HG02884 (cell line): ENCODE data around the gene SEC24B.
A peak's percentile ranks its signal among the peaks of the same experiment; 100 is the strongest.

ENCODE experiments used
- ATAC-seq: cut with Tn5 transposase; IDR thresholded peaks from one replicate; pipeline ENCODE4 v1.9.1; 2021; ENCODE audit warnings: mild to moderate bottlenecking, moderate library complexity; ENCODE audit not compliant: unreplicated experiment

SEC24B gene

GRCh38 chr4:109433205-109434006 is at the start of gene SEC24B:
SEC24B (plus strand) TSS chr4:109433815; CDS start chr4:109433870, 55 bp downstream.
- ATAC-seq: peak; percentile 89

GRCh38 chr4:109383823-109384222 is 49.8 kb upstream of the SEC24B start:
- no peak for ATAC-seq

DNA sequence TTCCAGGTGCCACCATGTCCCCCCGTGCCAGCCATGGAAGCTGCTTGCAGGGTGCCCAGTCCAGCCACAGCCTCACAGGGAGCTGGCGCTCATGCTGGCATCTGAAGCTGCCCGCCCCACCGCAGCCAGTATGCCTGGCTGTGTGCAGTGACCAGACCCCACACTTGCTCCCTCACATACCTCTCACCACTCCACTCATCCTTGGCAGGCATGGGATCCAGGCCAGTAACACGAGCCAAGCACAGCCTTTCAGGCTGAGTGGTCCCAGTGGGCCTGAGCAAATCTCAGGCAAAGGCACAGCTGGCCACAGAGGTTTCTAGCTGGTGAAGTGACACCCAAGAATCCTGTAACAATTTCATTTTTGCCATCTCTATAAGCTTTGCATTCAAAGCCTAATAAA is 48.4 kb upstream of the SEC24B start:
- no peak for ATAC-seq

- peak; percentile 60 for ATAC-seq
These were observed 44.1 kb upstream of the SEC24B start for GRCh38 chr4:109389369-109390114.

- ATAC-seq: peak; percentile 45
These were observed 43.4 kb upstream of the SEC24B start for GRCh38 chr4:109390115-109390768.

DNA sequence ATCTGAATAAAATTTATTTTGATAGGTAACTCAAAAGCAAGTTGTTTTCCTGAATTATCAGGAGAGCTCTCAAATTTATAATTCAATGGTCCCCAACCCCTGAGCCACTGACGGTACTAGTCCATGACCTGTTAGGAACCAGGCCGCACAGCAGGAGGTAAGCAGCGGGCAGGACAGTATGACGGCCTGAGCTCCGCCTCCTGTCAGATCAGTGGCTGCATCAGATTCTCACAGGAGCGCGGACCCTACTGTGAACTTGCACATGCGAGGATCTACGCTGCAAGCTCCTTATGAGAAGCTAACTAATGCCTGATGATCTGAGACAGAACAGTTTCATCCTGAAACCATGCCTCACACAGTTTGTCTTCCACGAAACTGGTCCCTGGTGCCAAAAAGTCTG is 37.9 kb upstream of the SEC24B start:
- no peak for ATAC-seq

GRCh38 chr4:109398928-109399327 is 34.7 kb upstream of the SEC24B start:
- ATAC-seq: no peak

GRCh38 chr4:109406337-109406931 is 27.2 kb upstream of the SEC24B start:
- ATAC-seq: peak; percentile 90

DNA sequence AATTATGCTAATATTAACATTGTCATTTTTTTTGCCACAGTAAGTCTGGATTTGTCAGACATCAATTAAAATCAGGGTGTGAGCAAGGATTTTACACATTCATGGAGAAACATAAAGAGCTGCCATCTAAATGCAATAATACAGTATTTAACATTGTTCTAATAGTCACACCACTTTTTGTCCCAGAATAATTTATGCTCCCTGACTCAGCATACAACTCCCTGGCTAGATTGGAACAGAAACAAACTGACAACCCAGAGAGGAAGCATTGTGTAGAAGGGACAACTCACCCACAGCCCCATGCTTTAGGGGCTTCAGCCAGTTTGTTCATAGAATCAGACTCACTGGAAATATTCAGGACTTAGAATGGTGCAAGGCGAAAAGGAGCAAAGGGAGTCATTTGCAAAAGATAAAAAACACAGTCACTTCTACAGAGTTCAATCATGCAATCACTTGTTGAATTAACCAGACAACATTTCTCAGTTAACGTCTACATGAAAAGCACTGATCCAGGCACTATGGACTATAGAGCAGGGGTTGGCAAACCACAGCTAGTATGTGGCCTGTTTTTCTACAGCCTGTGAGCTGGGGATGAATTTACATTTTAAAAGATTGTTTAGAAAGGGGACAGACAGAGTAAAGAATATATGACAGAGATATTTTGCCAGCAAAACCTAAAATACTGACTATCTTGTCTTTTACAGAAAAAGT is 26.4 kb upstream of the SEC24B start:
- no peak for ATAC-seq

GRCh38 chr4:109408711-109409110 is 24.9 kb upstream of the SEC24B start:
- ATAC-seq: no peak

DNA sequence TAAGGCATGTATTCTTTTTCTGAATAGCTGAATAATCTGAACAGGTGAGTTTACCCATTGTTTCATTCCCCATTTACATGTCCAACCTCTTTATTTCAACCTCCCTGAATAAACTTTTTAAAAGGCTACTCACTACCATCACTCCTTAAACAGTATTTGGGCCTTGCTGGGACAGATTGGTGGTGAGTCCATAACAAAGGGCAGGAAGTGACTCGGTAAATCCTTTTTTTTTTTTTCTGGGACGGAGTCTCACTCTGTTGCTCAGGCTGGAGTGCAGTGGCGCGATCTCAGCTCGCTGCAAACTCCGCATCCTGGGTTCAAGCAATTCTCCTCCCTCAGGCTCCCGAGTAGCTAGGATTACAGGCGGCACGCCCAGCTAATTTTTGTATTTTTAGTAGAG is 23.4 kb upstream of the SEC24B start:
- no peak for ATAC-seq

DNA sequence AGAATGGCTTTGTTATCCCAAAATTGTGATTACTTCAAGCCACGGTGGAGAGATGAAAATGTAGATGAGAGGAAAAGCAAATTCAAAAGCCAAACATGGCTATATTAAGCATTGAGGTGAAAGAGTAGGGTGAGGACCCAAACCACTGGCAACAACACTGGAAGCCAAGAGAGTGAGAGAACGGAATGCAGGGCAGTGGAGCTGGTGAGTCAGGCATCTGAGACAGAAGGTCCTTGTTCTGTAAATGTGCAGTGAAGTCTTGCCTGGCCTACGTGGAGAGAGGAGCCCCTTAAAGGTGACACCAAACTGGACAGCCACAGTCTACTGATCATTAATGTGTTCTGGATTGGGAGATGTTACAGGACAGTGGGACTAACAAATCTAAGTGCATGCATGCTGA is 22.8 kb upstream of the SEC24B start:
- no peak for ATAC-seq

GRCh38 chr4:109411964-109412363 is 21.7 kb upstream of the SEC24B start:
- ATAC-seq: no peak

GRCh38 chr4:109412776-109413175 is 20.8 kb upstream of the SEC24B start:
- no peak for ATAC-seq

GRCh38 chr4:109414938-109415337 is 18.7 kb upstream of the SEC24B start:
- ATAC-seq: no peak

DNA sequence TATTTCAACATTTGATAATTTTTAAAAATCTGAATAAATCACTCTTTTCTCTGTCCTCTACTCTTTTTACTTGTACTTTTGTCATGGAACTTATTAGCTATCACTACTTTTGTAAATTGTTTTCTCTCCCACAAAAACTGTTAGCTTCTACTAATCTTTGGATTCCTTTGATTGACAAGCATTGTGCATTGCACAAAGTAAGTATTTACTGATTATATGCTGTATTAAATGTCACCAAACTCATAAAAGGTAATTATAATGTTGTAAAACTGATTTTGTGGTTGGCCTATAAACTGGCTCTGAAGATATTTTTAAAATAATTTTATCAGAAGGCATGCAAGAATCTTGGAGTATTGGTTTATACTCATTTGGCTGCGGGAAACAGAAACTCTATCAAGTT is 15.0 kb upstream of the SEC24B start:
- no peak for ATAC-seq

DNA sequence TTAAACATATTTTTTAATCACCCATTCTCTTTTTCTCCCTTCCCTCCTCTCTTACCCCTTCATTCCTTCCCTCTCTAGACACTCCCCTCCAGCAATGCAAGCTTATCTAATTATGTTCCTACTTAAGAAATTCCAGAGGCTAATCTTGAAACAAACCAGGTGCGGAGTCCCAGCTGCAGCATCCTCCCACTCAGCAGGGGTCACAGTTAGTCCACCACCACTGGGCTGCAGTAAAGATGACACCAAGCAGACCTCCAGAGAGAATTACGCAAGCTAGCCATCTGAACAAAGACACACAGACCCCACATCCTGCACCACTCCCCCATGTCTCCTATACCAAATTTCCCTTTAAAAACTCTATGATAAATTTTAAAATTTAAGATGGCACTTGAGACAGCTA is 13.9 kb upstream of the SEC24B start:
- ATAC-seq: no peak

DNA sequence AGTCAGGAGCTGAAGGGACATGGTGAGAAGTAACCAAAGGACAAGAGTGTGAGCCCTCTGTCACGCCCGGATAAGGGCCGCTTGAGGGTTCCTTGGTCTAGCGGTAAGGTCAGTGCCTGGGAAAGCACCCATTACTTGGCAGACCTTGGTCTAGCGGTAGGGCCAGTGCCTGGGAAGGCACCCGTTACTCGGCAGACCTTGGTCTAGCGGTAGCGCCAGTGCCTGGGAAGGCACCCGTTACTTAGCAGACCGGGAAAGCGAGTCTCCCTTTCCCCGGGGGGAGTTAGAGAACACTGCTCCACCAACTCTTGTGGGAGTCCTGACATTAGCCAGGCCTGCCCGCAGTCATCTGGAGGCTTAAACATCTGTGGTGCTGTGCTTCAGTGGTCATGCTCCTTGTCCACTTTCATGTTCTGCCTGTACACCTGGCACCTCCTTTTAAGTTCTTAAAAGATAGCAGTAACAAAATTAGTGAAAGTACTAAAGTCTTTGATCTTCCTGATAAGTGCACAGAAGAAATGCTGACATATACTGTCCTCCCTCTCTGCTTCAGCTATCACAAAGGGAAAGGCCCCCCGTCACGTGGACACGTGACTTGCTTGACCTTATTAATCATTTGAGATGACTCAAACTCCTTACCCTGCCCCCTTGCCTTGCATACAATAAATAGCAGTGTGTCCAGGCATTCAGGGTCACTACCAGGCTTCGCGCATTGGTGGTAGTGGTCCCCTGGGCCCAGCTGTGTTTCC is 9.3 kb upstream of the SEC24B start:
- ATAC-seq: no peak

DNA sequence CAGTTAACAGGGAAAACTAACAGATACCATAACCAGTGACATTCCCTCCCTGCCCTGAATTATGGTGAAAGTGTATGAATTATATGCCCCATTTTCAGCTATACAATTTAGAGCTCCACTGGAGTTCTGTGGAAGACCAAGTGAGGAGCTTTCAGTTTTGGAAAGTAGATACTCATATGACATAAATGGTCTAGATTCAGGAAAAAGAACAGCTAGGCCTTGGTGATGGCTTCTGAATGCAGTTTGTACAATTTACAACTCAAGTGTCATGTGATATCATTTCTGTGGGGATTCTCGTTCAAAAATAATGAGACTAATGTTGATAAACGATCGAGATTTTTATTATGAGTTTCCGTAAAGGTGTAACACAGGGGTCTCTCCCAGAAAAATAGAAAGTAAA is 8.2 kb upstream of the SEC24B start:
- ATAC-seq: no peak

DNA sequence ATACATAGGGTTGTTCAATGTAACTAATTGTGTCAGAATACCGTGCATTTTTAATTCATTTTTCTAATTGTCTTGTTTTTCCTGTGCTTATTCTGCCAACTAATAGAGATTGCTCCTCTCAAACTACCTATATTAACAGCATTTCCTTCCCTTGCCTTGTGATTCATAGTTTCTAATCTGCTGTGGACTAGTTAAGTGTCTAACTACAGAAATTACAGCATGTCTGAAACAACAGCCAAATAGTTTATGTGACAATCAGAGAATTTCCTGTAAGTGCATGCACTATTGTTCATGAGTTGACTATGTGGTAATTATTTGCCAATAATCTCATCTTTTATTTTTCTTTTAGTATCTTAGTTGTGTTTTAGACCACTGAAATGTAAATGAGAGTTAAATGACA is 4.1 kb upstream of the SEC24B start:
- ATAC-seq: no peak
